Middle frontal gyrus (tissue), 1 donor: ENCODE results near the gene LETM1.

ENCODE experiments used
- DNase-seq: peaks from one replicate; pipeline ENCODE4 v3.0.0-alpha.2; 2015; ENCODE audit warnings: low spot score; ENCODE audit errors: extremely low spot score

Gene LETM1

GRCh38 chr4:1779588-1780382 lies 76.2 kb downstream of the LETM1 start:
- no peak for DNase-seq

GRCh38 chr4:1778642-1779392 lies 77.1 kb downstream of the LETM1 start:
- DNase-seq, result no peak

- DNase-seq, result no peak
Observed at GRCh38 chr4:1777822-1778641, 77.9 kb downstream of the LETM1 start.

- no peak for DNase-seq
Observed at GRCh38 chr4:1776521-1777161, 79.3 kb downstream of the LETM1 start.

- DNase-seq, result no peak
Observed at GRCh38 chr4:1775731-1776500, 80.0 kb downstream of the LETM1 start.

- no peak for DNase-seq
Observed at GRCh38 chr4:1773754-1774153, 82.2 kb downstream of the LETM1 start.

GRCh38 chr4:1772853-1773538 lies 83.0 kb downstream of the LETM1 start:
- no peak for DNase-seq

GRCh38 chr4:1771555-1772305 lies 84.2 kb downstream of the LETM1 start:
- no peak for DNase-seq

- no peak for DNase-seq
Observed at GRCh38 chr4:1770791-1771231, 85.1 kb downstream of the LETM1 start.

GRCh38 chr4:1770245-1770644 lies 85.7 kb downstream of the LETM1 start:
- no peak for DNase-seq

- DNase-seq, result no peak
Observed at GRCh38 chr4:1769692-1770091, 86.3 kb downstream of the LETM1 start.

- no peak for DNase-seq
Observed at GRCh38 chr4:1768367-1769034, 87.5 kb downstream of the LETM1 start.

- no peak for DNase-seq
Observed at GRCh38 chr4:1767770-1768366, 88.1 kb downstream of the LETM1 start.

- no peak for DNase-seq
Observed at GRCh38 chr4:1767061-1767769, 88.7 kb downstream of the LETM1 start.

- DNase-seq, result no peak
Observed at GRCh38 chr4:1766106-1767060, 89.6 kb downstream of the LETM1 start.

- no peak for DNase-seq
Observed at GRCh38 chr4:1765409-1766072, 90.4 kb downstream of the LETM1 start.
